ENCODE data around the gene FPR3.

DNA sequence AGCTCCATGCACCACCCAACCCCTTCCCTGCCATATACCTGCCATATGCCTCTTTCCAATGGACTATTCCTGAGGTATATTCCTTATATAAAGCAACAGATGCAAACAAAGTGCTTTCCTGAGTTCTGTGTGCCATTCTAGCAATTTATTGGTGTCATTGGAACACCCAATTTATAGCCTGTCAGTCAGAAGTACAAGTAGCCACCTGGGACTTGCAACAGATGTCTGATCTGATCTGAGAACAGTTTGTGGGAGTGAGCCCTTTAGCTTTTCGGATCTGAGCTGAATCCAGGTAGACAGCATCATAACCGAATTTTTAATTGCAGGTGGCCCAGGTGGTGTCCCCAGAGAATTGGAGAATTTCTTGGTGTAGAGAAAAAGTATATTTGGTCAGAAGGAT, 963 bp upstream of the FPR3 start:
- TF ChIP-seq CTCF (conservative IDR thresholded peaks at IDR 0.05 in 1 of 2, IDR thresholded peaks at IDR 0.05 in 1 of 2; ENCODE audit: low read depth in 1 of 2, low read length in 2 of 2) (no peak), EZH2 (IDR thresholded peaks at IDR 0.05; ENCODE audit: low read length, missing control alignments) (no peak)
